ENCODE measurements around the gene PLEKHA8. TPM values are rescaled to one million over a fixed set of nuclear protein-coding genes. Genes with fewer than 3 reads are reported as not detected.

Gene PLEKHA8
- total RNA-seq, 2 experiments from 2014 or later = 11.0 to 31.7 TPM

DNA sequence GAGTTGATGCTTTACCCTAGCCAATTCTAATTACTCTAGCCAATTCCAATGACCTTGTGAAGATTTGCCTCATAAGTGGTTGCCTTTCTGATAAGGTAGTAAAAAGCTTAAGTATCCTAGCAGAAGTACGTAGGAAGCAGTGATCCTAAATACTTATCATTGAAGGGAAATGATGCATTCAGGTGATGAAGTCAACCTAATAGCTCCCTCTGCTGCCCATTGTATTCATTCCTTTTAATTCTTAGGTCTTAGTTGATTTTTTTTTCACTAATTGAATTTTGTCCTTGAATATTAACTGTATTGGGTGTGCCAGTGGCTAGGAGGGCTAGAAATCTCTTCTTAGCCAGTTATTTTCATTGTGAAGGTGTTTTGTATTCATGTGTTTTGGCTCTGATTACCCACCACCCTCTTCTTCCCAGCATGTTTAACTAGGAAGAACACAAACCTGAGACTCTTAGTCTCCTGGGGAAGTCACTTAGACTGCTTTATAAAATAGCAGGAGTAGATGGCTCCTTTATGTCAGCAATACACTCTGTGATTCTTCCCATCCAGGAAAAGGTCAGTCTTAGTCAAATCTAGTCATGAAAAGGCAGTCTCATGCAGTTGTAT, 46.3 kb downstream of the PLEKHA8 start:
- Histone ChIP-seq H3K4me3 (ENCODE audit: low read depth, low read length, poor library complexity, severe bottlenecking) (no peak overlapping the region), H3K4me2 (ENCODE audit: low read length) (no peak overlapping the region), H3K9me2 (ENCODE audit: insufficient read depth, low read length) (no peaks in the 10 kb centered on the region; the same call in 1 of the 2 replicates), H3K36me3 (ENCODE audit: insufficient read depth, low read length) (peaks cover 7% of the 10 kb centered on the region; the same call in 1 of the 2 replicates), H2AFZ (ENCODE audit: low read length) (no peak overlapping the region), H4K20me1 (ENCODE audit: insufficient read depth, low read length) (no peaks in the 10 kb centered on the region), H3K27ac (ENCODE audit: low read depth, low read length, poor library complexity, severe bottlenecking) (no peak overlapping the region), H3K4me1 (ENCODE audit: insufficient read depth, low read length, poor library complexity, severe bottlenecking) (no peaks in the 10 kb centered on the region), H3K9me3 (ENCODE audit: low read length) (no peaks in the 10 kb centered on the region), H3K79me2 (ENCODE audit: insufficient read depth, low read depth, low read length) (no peaks in the 10 kb centered on the region)
- POLR2A ChIA-PET = interaction anchor here (0.7 to 1.6 kb wide), 5 partner anchors 11 to 1335 kb away, joined by 3 to 8 read pairs (median 4); no protein-coding TSS in a partner anchor
- CTCF ChIA-PET (ENCODE audit: unreplicated experiment) = interaction anchor here (0.7 kb wide), 1 partner anchor 45 kb away, joined by 3 read pairs; no protein-coding TSS in a partner anchor
- intact Hi-C loops (cut with micrococcal nuclease; ENCODE audit: unreplicated experiment) = no loop called here
- no TSS peak for BruUV-seq (replicated peaks)
- TF ChIP-seq CTCF (conservative IDR thresholded peaks at IDR 0.05; ENCODE audit: low read length) = peak; percentile 87
- no peak for TF ChIP-seq EZH2phosphoT487 (IDR thresholded peaks at IDR 0.05; ENCODE audit: borderline replicate concordance, low read depth, low read length)
- DNase-seq (ENCODE audit: low spot score) = peak; percentile 62

DNA sequence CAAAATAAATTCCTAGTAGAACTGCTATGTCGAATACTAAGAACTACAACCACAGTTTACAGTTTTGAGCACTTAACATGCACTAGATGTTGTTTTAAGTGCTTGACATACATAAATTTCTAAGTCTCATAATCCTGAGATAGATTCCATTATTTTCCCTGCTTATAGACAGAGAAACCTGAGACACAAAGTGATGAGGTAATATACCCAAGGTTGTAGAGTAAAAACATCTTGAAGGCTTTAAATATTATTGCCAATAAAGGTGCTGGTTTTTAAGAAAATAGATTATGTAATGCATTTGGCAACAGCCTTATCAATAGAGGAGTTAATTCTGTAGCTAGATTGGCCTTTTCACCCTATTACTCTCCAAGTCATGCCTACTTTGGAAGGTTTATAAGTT, 48.2 kb downstream of the PLEKHA8 start:
- H3K9me3 ChIP-seq (ENCODE audit: low read length) = no peaks in the 10 kb centered on the region
- TF ChIP-seq CTCF (conservative IDR thresholded peaks at IDR 0.05; ENCODE audit: low read length) = no peak
- TF ChIP-seq EZH2phosphoT487 (IDR thresholded peaks at IDR 0.05; ENCODE audit: borderline replicate concordance, low read depth, low read length) = no peak
- no peaks in the 10 kb centered on the region for H4K20me1 ChIP-seq (ENCODE audit: insufficient read depth, low read length)
- no peak overlapping the region for H3K4me2 ChIP-seq (ENCODE audit: low read length)
- intact Hi-C loops (cut with micrococcal nuclease; ENCODE audit: unreplicated experiment) = no loop called here
- ChIA-PET CTCF (ENCODE audit: unreplicated experiment) (no interaction called here), POLR2A (interaction anchor here (1.2 to 1.6 kb wide), 2 partner anchors 26 to 156 kb away, joined by 3 to 4 read pairs; no protein-coding TSS in a partner anchor)
- no peak overlapping the region for H3K4me3 ChIP-seq (ENCODE audit: low read depth, low read length, poor library complexity, severe bottlenecking)
- H3K36me3 ChIP-seq (ENCODE audit: insufficient read depth, low read length) = peaks cover 8% of the 10 kb centered on the region; the same call in 1 of the 2 replicates
- BruUV-seq (replicated peaks) = no TSS peak
- no peaks in the 10 kb centered on the region; the same call in 1 of the 2 replicates for H3K9me2 ChIP-seq (ENCODE audit: insufficient read depth, low read length)
- H2AFZ ChIP-seq (ENCODE audit: low read length) = no peak overlapping the region
- no peak for DNase-seq (ENCODE audit: low spot score)
- H3K4me1 ChIP-seq (ENCODE audit: insufficient read depth, low read length, poor library complexity, severe bottlenecking) = no peaks in the 10 kb centered on the region
- H3K27ac ChIP-seq (ENCODE audit: low read depth, low read length, poor library complexity, severe bottlenecking) = no peak overlapping the region
- H3K79me2 ChIP-seq (ENCODE audit: insufficient read depth, low read depth, low read length) = no peaks in the 10 kb centered on the region

- Histone ChIP-seq H2AFZ (ENCODE audit: low read length) (no peak overlapping the region), H3K9me3 (ENCODE audit: low read length) (no peaks in the 10 kb centered on the region), H3K27ac (ENCODE audit: low read depth, low read length, poor library complexity, severe bottlenecking) (no peak overlapping the region), H3K4me3 (ENCODE audit: low read depth, low read length, poor library complexity, severe bottlenecking) (no peak overlapping the region), H3K4me2 (ENCODE audit: low read length) (no peak overlapping the region), H3K36me3 (ENCODE audit: insufficient read depth, low read length) (peaks cover 8% of the 10 kb centered on the region; the same call in 1 of the 2 replicates), H3K9me2 (ENCODE audit: insufficient read depth, low read length) (no peaks in the 10 kb centered on the region), H3K79me2 (ENCODE audit: insufficient read depth, low read depth, low read length) (no peaks in the 10 kb centered on the region), H4K20me1 (ENCODE audit: insufficient read depth, low read length) (no peaks in the 10 kb centered on the region), H3K4me1 (ENCODE audit: insufficient read depth, low read length, poor library complexity, severe bottlenecking) (no peaks in the 10 kb centered on the region)
- no peak for DNase-seq (ENCODE audit: low spot score)
- TF ChIP-seq CTCF (conservative IDR thresholded peaks at IDR 0.05; ENCODE audit: low read length) = no peak
- no peak for TF ChIP-seq EZH2phosphoT487 (IDR thresholded peaks at IDR 0.05; ENCODE audit: borderline replicate concordance, low read depth, low read length)
- no TSS peak for BruUV-seq (replicated peaks)
- POLR2A ChIA-PET = no interaction called here
- CTCF ChIA-PET (ENCODE audit: unreplicated experiment) = no interaction called here
- intact Hi-C loops (cut with micrococcal nuclease; ENCODE audit: unreplicated experiment) = no loop called here
These were observed 50.1 kb downstream of the PLEKHA8 start for GRCh38 chr7:30078280-30078679.
